Epithelial cell of esophagus (primary cell): Measurements from ENCODE around the gene ORC2.

Experiments
- DNase-seq: peaks from one replicate; pipeline ENCODE4 v3.0.0; 2010; ENCODE audit warnings: low read depth
- H3K4me3 ChIP-seq: 2 replicates; pipeline ENCODE4 v1.5.1; 2011; ENCODE audit warnings: mild to moderate bottlenecking, low read length, control low read depth
- CTCF ChIP-seq: IDR thresholded peaks from 2 replicates; pipeline ENCODE4 v1.5.1; 2011; ENCODE audit warnings: low read depth, mild to moderate bottlenecking, low read length, control low read depth, inconsistent platforms; ENCODE audit not compliant: insufficient read depth; ENCODE audit errors: missing control alignments

The ORC2 gene

GRCh38 chr2:200943527-200944105, 19.8 kb downstream of the ORC2 start:
- no peak overlapping the region for H3K4me3 ChIP-seq
- no peak for DNase-seq
- no peak for TF ChIP-seq CTCF

GRCh38 chr2:200939832-200940231, 23.6 kb downstream of the ORC2 start:
- no peak for DNase-seq
- no peak for TF ChIP-seq CTCF
- no peak overlapping the region for H3K4me3 ChIP-seq

- TF ChIP-seq CTCF = no peak
- H3K4me3 ChIP-seq = no peak overlapping the region
- DNase-seq = no peak
These were observed 32.4 kb downstream of the ORC2 start for GRCh38 chr2:200930947-200931626.

- no peak for TF ChIP-seq CTCF
- H3K4me3 ChIP-seq = no peak overlapping the region
These were observed 33.9 kb downstream of the ORC2 start for GRCh38 chr2:200929334-200930249.

GRCh38 chr2:200922439-200922838, 41.0 kb downstream of the ORC2 start:
- H3K4me3 ChIP-seq = no peak overlapping the region
- DNase-seq = no peak
- TF ChIP-seq CTCF = no peak

More at GRCh38 chr2:200929334-200930249, 33.9 kb downstream of the ORC2 start:
- peak; percentile 57 for DNase-seq

GRCh38 chr2:200913654-200914053, 49.8 kb downstream of the ORC2 start:
- peak; percentile 22 for DNase-seq
- TF ChIP-seq CTCF = no peak

More at GRCh38 chr2:200913654-200914053, 49.8 kb downstream of the ORC2 start:
- H3K4me3 ChIP-seq = no peak overlapping the region
